Prostate gland (tissue), 2 donors: ENCODE data around the gene SLC39A11. TPM values are rescaled to one million over a fixed set of nuclear protein-coding genes. Genes with fewer than 3 reads are reported as not detected.
"Not testable (repeated sequence)": the region's sequence is repeated elsewhere in the genome, so short reads cannot be mapped to it uniquely, and the experiment has no call there.

Source experiments
- DNase-seq: peaks from one replicate; pipeline ENCODE4 v3.0.0-alpha.2; 2019; ENCODE audit warnings: low spot score
- H3K27ac ChIP-seq, 2 donors: fragments of 200-600 bp; sonication (generic); 2 replicates each; pipeline ENCODE4 v1.5.1; 2017 to 2019
- H3K27me3 ChIP-seq: fragments of 200-600 bp; sonication (generic); replicated peaks from 2 replicates; pipeline ENCODE4 v1.5.1; 2019; ENCODE audit not compliant: insufficient read depth
- H3K36me3 ChIP-seq, 2 donors: fragments of 200-600 bp; sonication (generic); 1 replicate in 1 of 2; 2 replicates in 1 of 2; pipeline versions ENCODE4 v1.5.1 to v1.8.1; 2017 to 2019
- H3K4me1 ChIP-seq: fragments of 200-600 bp; sonication (generic); replicated peaks from 2 replicates; pipeline ENCODE4 v1.5.1; 2019
- H3K4me3 ChIP-seq, 2 donors: fragments of 200-600 bp; sonication (generic); 2 replicates each; pipeline ENCODE4 v1.5.1; 2017 to 2019
- H3K9me3 ChIP-seq: fragments of 200-600 bp; sonication (generic); 2 replicates; pipeline ENCODE4 v1.5.1; 2017
- POLR2A ChIP-seq: fragments of 450-650 bp; IDR thresholded peaks from one replicate; pipeline ENCODE4 v1.6.1; 2016; ENCODE audit warnings: antibody characterized with exemption, mild to moderate bottlenecking
- POLR2AphosphoS5 ChIP-seq: sonication (generic); formaldehyde crosslinking; IDR thresholded peaks from one replicate; pipeline ENCODE4 v1.6.1; 2017; ENCODE audit warnings: antibody characterized with exemption
- WGBS: methylation state at CpG from one replicate; pipeline ENCODE4 v1.1.5; 2018; 5-methylcytosine and 5-hydroxymethylcytosine counted together
- intact Hi-C: fragments of 100-400 bp; cut with DNase I; formaldehyde crosslinking; loops from one replicate; pipeline ENCODE4 v1.14.2; 2022
- total RNA-seq, 2 donors: library from RNA; depleted of rRNA; stranded (reverse); fragments of >200 nt; gene quantifications; one replicate each; pipeline ENCODE4 v1.1.0, GENCODE V29; 2016
- TF ChIP-seq, protein P1 (sequence below), 4 experiments: fragments of 200-600 bp in 2 of 4; fragments of 450-650 bp in 2 of 4; sonication (generic) in 2 of 4; IDR thresholded peaks; 1 replicate in 3 of 4; 2 replicates in 1 of 4; pipeline ENCODE4 v1.5.1; 2016 to 2019; ENCODE audit warnings: antibody characterized with exemption in 4 of 4, mild to moderate bottlenecking in 2 of 4, moderate library complexity in 2 of 4

The SLC39A11 gene
- total RNA-seq, 2 donors from 2014 or later: 15.1 to 29.7 TPM

DNA sequence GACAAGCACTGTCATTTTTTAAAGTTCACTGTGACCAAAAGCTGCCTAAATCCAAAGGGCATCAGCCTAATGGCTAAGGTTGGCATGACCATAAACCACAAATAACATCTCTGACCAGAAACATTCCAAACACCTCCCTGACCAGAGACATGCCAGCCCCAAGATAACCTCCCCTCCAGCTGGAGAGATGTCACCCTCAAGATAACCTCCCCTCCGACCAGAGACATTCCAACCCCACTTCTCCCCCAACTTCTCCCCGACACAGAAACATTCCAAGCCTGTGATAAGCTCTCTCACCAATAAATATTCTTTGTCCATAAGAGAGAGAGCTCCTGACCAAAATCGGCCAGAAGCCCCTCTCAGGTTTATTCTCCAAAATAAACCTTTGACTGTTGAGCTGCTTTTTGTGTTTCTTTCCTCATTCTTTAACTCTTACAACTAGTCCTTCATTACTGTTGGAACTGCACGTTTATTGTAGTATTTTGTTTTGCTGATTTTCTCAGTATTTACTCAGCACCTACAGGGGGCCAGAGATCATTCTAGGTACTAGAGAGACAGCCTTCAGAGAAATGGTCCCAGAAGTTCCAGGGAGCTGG, 325.6 kb downstream of the SLC39A11 start:
- Histone ChIP-seq H3K4me1 (no peaks in the 10 kb centered on the region), H3K4me3 (no peak overlapping the region), H3K27me3 (no peaks in the 10 kb centered on the region), H3K27ac (no peak overlapping the region), H3K36me3 (no peaks in the 10 kb centered on the region), H3K9me3 (no peaks in the 10 kb centered on the region)
- WGBS: 88% methylated on average over 4 of the region's 4 CpGs
- DNase-seq: no peak
- TF ChIP-seq, protein P1, sequence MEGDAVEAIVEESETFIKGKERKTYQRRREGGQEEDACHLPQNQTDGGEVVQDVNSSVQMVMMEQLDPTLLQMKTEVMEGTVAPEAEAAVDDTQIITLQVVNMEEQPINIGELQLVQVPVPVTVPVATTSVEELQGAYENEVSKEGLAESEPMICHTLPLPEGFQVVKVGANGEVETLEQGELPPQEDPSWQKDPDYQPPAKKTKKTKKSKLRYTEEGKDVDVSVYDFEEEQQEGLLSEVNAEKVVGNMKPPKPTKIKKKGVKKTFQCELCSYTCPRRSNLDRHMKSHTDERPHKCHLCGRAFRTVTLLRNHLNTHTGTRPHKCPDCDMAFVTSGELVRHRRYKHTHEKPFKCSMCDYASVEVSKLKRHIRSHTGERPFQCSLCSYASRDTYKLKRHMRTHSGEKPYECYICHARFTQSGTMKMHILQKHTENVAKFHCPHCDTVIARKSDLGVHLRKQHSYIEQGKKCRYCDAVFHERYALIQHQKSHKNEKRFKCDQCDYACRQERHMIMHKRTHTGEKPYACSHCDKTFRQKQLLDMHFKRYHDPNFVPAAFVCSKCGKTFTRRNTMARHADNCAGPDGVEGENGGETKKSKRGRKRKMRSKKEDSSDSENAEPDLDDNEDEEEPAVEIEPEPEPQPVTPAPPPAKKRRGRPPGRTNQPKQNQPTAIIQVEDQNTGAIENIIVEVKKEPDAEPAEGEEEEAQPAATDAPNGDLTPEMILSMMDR (IDR thresholded peaks at IDR 0.05): no peak
- TF ChIP-seq POLR2AphosphoS5 (no peak), POLR2A (no peak)
- intact Hi-C loops: no loop called here

DNA sequence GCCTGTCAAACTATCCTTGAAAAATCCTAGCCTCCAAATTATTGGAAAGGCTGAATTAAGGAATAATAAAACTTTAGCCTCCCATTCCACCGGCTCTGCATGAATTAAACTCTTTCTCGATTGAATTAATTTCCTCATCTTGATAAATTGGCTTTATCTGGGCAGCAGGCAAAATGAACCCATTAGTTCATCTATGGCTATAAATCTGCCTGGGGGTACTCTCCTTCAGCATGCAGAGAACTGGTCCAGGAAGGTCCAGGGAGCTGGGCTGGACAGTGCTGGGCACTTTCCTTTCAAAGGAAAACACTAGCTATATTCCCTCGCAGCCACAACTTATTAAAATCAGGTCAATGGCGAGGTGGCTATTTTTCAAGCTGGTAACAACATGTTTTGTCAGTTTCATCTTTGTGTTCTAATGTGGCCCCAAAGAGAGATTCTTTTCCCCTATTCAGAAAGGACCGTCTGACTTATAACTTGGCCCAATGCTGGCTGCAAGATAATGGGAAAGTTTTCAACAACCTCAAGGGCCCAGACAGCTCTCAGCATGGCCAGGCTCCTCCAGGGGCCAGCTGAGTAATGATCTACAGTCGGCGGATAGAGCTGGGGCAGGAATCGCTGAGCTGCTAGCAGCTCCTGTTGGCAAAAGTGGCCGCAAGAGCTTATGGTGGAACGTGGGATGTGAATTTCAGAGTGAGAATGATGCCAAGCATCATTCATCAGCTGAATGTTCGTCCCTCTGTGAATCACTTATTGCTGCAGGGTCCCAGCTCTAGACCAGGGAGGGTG, 326.9 kb downstream of the SLC39A11 start:
- Histone ChIP-seq H3K4me1 (no peaks in the 10 kb centered on the region), H3K9me3 (no peaks in the 10 kb centered on the region), H3K4me3 (no peak overlapping the region), H3K27ac (no peak overlapping the region), H3K27me3 (no peaks in the 10 kb centered on the region), H3K36me3 (no peaks in the 10 kb centered on the region)
- 91% methylated on average over 11 of the region's 11 CpGs for WGBS
- intact Hi-C loops: no loop called here
- no peak for TF ChIP-seq POLR2A
- TF ChIP-seq, protein P1 (IDR thresholded peaks at IDR 0.05): no peak
- no peak for TF ChIP-seq POLR2AphosphoS5
- DNase-seq: no peak

DNA sequence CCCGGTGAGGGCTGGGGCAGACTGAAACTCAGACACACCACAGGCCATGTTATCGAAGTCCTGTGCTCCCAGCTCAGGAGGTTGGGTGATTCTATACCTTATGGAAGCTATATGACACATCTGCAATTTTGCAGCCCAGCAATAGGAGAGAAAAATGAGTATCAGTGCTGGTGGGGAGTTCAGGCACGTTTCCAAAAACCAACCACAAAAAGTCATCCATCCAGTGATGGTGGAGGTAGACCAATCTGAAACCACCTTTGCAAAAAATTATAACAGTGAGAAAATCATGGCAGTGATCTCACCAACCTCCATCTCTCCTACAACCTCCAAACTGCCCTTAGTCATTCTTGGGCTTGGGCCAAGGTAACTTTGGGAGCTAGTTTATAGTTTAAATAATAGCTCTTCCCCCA, 327.9 kb downstream of the SLC39A11 start:
- DNase-seq: no peak
- Histone ChIP-seq H3K9me3 (no peaks in the 10 kb centered on the region), H3K27ac (no peak overlapping the region), H3K36me3 (no peaks in the 10 kb centered on the region), H3K4me3 (no peak overlapping the region), H3K27me3 (no peaks in the 10 kb centered on the region), H3K4me1 (no peaks in the 10 kb centered on the region)
- intact Hi-C loops: no loop called here
- TF ChIP-seq, protein P1 (IDR thresholded peaks at IDR 0.05): no peak
- TF ChIP-seq POLR2A (no peak), POLR2AphosphoS5 (no peak)
- 84% methylated on average over 3 of the region's 3 CpGs for WGBS

DNA sequence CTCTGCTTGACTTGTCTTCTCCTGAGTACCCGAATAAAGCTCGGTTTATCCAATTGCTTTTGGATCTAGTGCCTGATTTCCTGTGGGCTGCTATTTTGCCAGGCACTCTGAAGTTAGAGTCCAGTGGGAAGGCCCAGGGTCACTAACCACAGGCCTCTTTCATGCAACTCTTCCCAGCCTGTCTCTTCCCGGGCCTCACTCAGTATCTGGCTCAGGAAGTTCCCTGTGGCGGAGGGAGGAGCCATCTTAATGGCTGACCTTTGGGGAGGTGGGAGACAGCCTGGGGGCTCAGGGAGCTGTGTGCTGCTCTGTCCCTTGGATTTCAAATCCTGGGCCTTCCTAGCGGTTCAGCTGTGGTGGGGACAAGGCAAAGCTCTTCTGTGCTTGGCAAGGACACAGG, 328.5 kb downstream of the SLC39A11 start:
- DNase-seq: no peak
- H3K4me3 ChIP-seq: no peak overlapping the region
- no peaks in the 10 kb centered on the region for H3K4me1 ChIP-seq
- TF ChIP-seq POLR2AphosphoS5 (no peak), POLR2A (no peak)
- TF ChIP-seq, protein P1 (IDR thresholded peaks at IDR 0.05): no peak
- no peaks in the 10 kb centered on the region for H3K27me3 ChIP-seq
- intact Hi-C loops: no loop called here
- no peaks in the 10 kb centered on the region for H3K36me3 ChIP-seq
- no peaks in the 10 kb centered on the region for H3K9me3 ChIP-seq
- WGBS: 70% methylated on average over 5 of the region's 5 CpGs
- H3K27ac ChIP-seq: no peak overlapping the region

DNA sequence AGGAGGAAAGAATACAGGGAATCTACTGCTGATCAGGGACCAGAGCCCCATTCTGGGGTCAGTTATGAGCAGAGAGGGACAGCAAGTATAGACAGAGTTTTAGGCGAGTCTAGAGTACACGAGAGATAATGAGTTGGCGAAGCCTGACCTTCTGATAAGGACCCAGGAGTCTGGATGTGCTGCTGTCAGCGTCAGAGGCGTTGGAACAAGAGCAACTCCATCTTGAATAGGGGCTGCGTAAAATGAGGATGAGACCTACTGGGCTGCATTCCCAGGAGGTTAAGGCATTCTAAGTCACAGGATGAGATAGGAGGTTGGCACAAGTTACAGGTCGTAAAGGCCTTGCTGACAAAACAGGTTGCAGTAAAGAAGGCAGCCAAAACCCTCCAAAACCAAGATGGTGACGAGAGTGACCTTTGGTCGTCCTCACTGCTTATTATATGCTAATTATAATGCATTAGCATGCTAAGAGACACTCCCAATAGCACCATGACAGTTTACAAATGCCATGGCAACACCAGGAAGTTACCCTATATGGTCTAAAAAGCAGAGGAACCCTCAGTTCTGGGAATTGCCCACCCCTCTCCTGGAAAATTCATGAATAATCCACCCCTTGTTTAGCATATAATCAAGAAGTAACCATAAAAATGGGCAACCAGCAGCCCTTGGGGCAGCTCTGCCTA, 330.5 kb downstream of the SLC39A11 start:
- H3K4me1 ChIP-seq, H3K27me3 ChIP-seq, H3K9me3 ChIP-seq, DNase-seq, intact Hi-C loops, H3K27ac ChIP-seq, H3K36me3 ChIP-seq, H3K4me3 ChIP-seq: not testable (repeated sequence)
- WGBS: 83% methylated on average over 9 of the region's 9 CpGs
